ENCODE results near the gene CYP17A1. TPM values are rescaled to one million over a fixed set of nuclear protein-coding genes. Genes with fewer than 3 reads are reported as not detected.
"Not testable (repeated sequence)": the region's sequence is repeated elsewhere in the genome, so short reads cannot be mapped to it uniquely, and the experiment has no call there.

The CYP17A1 gene
- total RNA-seq, 4 donors from 2014 or later, result not detected

DNA sequence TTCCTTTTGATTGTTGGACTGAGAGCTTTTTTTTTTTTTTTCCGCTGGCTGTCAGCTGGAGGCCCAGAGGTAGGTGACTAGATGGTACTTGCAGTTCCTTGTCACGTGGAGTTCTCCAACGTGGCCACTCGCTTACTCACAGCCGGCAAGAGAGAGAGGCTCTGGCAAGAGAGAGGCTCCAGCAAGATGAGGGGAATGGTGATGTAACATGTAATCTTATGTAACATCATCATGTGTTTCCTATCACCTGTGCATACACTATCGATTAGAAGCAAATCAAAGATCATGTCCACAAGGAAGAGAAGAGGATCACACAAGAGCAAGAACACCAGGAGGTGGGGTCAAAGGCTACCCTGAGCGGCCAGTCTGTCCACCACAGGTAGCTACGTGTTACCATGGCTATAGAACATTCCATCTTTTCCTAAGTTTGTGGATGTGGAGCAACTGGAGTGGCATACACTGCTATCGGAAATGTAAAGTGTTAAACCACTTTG is 12.9 kb upstream of the CYP17A1 start:
- no peak for DNase-seq (ENCODE audit: low spot score)
- ATAC-seq (ENCODE audit: low FRiP score), result no peak
- TF ChIP-seq, protein P1, sequence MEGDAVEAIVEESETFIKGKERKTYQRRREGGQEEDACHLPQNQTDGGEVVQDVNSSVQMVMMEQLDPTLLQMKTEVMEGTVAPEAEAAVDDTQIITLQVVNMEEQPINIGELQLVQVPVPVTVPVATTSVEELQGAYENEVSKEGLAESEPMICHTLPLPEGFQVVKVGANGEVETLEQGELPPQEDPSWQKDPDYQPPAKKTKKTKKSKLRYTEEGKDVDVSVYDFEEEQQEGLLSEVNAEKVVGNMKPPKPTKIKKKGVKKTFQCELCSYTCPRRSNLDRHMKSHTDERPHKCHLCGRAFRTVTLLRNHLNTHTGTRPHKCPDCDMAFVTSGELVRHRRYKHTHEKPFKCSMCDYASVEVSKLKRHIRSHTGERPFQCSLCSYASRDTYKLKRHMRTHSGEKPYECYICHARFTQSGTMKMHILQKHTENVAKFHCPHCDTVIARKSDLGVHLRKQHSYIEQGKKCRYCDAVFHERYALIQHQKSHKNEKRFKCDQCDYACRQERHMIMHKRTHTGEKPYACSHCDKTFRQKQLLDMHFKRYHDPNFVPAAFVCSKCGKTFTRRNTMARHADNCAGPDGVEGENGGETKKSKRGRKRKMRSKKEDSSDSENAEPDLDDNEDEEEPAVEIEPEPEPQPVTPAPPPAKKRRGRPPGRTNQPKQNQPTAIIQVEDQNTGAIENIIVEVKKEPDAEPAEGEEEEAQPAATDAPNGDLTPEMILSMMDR (IDR thresholded peaks at IDR 0.05), result no peak

DNA sequence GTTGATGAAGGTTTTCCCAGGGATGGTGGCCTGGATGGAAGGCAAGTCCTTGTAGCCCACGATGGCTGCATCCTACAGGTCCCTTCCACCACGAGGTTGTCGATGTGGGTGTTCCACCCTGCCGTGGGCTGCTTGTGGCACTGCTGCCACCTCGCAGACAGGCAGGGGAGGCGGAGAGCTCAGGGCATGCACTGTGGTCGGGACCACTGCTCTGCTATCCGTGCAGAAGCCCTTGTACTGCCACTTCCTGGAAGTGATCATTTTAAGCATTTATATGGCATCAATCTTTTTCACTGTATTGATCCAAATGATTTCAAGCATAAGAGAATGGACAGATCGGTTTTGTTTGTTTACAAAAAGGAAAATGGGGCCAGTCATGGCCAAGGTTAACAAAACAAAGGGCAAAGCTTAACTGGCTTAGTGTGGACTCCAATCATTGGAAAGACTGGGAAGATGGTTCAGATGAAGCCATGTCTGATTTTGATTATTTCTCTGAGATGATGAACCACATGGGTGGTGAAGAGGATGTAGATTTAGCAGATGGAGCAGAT is 8.2 kb upstream of the CYP17A1 start:
- DNase-seq (ENCODE audit: low spot score) (no peak), ATAC-seq (ENCODE audit: low FRiP score) (no peak)
- TF ChIP-seq, protein P1 (IDR thresholded peaks at IDR 0.05), result no peak

DNA sequence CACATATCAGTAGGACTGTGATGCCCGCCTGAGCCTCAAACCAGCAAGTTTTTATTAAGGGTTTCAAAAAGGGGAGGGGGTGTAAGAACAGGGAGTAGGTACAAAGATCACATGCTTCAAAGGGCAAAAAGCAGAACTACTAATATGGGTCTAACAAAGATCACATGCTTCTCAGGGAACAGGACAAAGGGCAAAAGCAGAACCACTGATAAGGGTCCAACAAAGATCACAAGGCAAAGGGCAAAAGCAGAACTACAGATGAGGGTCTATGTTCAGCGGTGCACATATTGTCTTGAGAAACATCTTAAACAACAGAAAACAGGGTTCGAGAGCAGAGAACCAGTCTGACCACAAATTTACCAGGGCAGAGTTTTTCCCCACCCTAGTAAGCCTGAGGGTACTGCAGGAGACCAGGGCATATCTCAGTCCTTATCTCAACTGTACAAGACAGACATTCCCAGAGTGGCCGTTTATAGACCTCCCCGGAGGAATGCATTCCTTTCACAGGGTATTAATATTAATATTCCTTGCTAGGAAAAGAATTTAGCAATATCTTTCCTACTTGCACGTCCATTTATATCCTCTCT is 7.1 kb upstream of the CYP17A1 start:
- not testable (repeated sequence) for DNase-seq (ENCODE audit: low spot score); ATAC-seq (ENCODE audit: low FRiP score)

DNA sequence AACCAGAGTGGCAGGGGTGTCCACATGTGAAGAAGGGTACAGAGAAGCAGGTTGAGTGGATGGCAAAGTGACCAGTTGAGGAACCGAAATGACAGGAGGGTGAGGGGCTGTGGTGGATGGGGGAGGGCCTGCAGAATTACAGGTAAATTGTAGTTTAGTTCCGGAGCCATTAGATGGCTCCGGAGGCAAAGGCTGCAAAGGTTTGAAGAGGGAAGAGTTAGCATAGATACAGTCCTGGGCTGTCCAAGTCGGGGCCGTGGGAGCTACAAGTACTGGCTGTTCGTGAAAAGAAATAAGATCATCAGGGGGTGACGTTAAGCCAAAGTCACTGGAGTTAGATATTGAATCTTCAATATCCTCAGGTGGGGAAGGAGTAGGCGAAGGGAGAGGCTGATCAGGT is 5.9 kb upstream of the CYP17A1 start:
- ATAC-seq (ENCODE audit: low FRiP score); DNase-seq (ENCODE audit: low spot score): not testable (repeated sequence)

DNA sequence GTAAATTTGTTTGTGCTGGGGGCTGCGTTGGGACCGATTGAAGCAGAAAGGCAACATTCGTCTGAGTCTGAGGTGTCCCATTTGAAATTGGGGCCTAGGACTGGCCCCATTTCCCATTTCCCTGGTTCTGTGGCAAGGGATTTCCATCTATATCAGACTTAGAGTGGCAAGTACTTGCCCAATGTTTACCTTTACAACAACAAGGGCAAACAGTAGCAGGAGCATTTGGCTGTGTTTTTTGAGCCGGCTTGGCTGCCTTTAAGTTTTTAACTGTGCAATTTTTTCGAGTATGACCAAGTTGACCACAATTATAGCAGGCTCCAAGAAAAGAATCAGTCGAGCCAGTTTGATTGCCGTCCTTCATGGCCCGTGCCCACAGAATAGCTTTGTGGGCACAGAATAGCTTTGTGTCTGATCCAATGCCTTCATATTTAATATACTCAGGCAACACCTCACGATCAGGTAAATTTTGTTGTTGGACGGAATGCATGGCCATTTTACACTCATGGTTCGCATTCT is 4.7 kb upstream of the CYP17A1 start:
- ATAC-seq (ENCODE audit: low FRiP score) (no peak), DNase-seq (ENCODE audit: low spot score) (no peak)
- TF ChIP-seq, protein P1 (IDR thresholded peaks at IDR 0.05), result no peak

DNA sequence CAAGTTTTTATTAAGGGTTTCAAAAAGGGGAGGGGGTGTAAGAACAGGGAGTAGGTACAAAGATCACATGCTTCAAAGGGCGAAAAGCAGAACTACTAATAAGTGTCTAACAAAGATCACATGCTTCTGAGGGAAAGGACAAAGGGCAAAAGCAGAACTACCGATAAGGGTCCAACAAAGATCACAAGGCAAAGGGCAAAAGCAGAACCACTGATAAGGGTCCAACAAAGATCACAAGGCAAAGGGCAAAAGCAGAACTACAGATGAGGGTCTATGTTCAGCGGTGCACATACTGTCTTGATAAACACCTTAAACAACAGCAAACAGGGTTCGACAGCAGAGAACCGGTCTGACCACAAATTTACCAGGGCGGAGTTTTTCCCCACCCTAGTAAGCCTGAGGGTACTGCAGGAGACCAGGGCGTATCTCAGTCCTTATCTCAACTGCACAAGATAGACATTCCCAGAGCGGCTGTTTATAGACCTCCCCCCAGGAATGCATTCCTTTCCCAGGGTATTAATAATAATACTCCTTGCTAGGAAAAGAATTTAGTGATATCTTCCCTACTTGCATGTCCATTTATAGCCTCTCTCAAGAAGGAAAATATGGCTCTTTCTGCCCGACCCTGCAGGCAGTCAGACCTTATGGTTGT is 1.2 kb upstream of the CYP17A1 start:
- DNase-seq (ENCODE audit: low spot score); ATAC-seq (ENCODE audit: low FRiP score): not testable (repeated sequence)

DNA sequence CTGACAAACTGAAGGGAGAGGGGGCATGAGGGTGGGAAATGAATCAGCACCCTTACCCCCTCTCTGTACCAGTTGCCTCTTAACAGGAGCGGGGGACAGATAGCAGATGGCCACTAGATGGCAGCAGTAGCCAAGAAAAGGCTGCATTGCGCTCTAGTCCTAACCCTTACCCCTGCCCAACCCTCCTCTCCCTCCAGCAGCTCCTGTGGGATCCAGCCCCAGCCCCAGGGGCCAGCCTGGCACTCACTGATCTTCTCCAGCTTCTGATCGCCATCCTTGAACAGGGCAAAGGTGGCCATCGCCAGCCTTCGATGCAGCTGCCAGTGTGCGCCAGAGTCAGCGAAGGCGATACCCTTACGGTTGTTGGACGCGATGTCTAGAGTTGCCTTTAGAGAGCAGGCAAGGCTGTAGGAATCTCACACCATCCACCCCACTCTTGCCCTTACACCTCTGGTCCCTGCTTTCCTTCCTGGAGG is 2.2 kb downstream of the CYP17A1 start:
- ATAC-seq (ENCODE audit: low FRiP score) (peak; percentile 82), DNase-seq (ENCODE audit: low spot score) (peak; percentile 63)
- TF ChIP-seq, protein P1 (IDR thresholded peaks at IDR 0.05), result peak in 1 of 3 donors; percentile 56

DNA sequence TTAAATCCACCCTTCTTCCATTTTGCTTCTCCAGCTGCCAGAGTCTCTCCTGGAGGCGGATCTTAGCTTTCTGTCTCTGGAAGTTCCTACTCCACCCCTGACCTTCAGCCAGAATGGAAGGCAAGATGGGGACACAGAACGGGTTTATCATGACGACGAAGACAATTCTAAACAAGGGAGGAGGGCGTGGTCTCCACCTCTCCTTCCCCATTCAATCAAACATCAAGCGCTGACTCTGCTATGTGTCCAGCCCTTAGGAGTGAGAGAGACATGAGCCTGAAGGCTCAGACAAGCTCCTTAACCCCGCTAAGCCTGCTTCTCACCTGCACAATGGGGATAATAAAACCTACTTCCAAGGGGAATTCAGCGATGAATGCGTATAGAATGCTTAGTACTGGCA is 3.1 kb downstream of the CYP17A1 start:
- DNase-seq (ENCODE audit: low spot score) (no peak), ATAC-seq (ENCODE audit: low FRiP score) (no peak)
- TF ChIP-seq, protein P1 (IDR thresholded peaks at IDR 0.05), result no peak

Data from omental fat pad (tissue), 4 donors.